HG02943 (cell line): Measurements from ENCODE around the gene BHLHE23.
"Not testable (repeated sequence)": the region's sequence is repeated elsewhere in the genome, so short reads cannot be mapped to it uniquely, and the experiment has no call there.

ENCODE experiments used
- ATAC-seq: cut with Tn5 transposase; IDR thresholded peaks from one replicate; pipeline ENCODE4 v1.9.1; 2021; ENCODE audit warnings: mild to moderate bottlenecking, low read depth, moderate library complexity; ENCODE audit not compliant: unreplicated experiment

Gene BHLHE23

DNA sequence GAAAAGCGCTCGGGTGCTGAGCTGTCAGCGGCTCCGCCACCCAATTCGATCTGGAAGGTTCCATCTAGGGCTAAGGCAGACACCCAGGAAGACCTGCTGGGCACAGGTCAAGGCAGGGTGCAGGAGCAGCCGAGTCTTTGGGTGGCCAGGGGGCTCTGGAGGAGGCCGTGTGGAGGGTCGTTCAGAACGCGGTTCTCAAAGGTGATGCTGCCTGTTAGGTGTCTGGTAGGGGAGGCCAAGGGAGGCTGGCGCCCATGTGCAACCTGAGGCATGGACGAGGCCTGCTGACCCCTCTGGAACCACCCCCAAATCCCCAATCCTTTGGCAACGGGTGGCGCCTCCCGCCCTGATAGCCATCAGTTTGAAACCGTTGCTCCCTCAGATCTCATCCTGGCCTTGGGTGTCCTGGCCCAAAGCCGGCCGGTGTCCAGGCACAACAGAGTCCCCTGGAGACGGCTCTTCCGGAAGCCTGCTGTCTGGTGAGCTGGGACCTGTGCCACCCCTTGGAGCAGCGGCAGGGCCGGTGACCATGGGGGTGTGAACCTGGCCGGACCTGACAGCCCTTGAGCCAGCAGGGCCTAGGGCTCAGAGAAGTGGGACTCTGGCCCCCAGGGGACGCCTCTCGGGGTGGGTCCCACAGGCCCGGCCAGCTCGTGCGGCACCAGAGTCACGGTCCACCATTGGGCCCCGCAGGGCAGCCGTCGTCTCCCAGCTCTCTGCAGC, 43.7 kb downstream of the BHLHE23 start:
- ATAC-seq = no peak

- ATAC-seq = no peak
Measured at GRCh38 chr20:62962221-62962879, 44.4 kb downstream of the BHLHE23 start.

DNA sequence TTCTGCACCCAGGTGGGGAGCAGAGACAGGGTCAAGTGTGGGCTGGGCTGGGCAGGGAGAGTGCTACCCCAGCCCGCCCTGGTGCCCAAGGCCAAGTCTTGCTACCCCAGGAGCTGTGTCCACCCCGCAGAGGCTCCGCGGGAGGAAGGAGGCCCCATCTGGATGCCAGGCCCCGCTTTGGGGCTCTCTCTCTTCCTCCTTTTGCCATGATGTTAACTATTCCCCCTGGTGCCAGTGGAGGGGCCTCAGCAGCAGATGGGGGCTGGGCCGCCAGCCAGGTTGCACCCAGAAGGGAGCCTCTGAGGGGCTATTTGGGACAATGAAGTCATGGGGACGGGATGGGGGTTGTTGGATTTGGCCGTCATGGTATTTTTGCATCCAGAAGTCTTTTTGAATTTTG, 45.0 kb downstream of the BHLHE23 start:
- no peak for ATAC-seq

DNA sequence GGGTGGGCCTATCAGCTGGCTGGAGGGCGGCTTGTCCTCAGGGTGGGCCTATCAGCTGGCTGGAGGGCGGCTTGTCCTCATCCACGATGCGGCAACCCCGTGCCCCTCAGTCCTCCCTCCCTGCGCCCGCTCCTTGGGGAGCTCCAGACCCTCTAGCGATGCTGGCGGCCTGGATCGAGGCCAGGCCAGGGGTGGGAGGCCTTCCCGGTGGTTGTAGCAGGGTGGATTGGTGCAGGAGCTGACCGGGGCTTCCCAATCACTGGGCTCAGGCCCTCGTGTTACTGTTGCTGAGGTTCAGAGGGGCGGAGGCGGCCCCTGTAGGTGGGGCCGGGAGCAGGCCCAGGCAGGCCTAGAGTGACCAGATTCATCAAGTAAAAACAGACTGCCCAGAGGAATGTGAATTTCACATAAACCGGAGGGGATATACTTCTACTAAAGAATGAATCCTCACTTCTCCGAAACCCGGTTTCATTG, 45.4 kb downstream of the BHLHE23 start:
- ATAC-seq = no peak

DNA sequence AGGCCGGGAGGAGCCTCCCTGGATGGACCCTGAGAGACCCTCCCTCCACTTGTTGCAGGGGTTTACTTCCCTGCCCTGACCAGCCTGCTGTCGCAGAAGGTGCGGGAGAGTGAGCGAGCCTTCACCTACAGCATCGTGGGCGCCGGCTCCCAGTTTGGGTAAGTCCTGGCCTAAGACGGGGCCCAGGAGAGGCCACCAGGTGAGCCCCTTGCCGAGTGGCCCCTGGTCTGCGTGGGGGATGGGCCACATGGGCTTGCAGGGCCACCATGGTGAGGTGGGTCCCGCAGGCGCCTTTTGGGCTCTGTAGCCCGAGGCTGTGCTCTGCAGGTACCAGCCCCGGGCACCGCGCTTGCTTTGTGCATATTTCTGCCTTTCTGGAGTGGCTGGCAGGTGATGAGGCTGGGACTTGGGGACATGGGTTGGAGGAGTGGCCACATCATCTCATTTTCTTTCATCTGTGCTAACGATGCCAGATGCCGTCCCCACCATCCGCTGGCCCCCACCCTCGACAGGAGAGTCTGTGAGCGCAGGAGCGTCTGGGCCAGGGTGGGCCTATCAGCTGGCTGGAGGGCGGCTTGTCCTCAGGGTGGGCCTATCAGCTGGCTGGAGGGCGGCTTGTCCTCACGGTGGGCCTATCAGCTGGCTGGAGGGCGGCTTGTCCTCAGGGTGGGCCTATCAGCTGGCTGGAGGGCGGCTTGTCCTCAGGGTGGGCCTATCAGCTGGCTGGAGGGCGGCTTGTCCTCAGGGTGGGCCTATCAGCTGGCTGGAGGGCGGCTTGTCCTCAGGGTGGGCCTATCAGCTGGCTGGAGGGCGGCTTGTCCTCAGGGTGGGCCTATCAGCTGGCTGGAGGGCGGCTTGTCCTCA, 46.1 kb downstream of the BHLHE23 start:
- ATAC-seq = not testable (repeated sequence)

GRCh38 chr20:62959998-62960436, 46.7 kb downstream of the BHLHE23 start:
- ATAC-seq = no peak

GRCh38 chr20:62959101-62959971, 47.4 kb downstream of the BHLHE23 start:
- ATAC-seq = no peak

GRCh38 chr20:62958388-62959100, 48.2 kb downstream of the BHLHE23 start:
- ATAC-seq = no peak

- ATAC-seq = no peak
Measured at GRCh38 chr20:62957136-62958117, 49.3 kb downstream of the BHLHE23 start.

DNA sequence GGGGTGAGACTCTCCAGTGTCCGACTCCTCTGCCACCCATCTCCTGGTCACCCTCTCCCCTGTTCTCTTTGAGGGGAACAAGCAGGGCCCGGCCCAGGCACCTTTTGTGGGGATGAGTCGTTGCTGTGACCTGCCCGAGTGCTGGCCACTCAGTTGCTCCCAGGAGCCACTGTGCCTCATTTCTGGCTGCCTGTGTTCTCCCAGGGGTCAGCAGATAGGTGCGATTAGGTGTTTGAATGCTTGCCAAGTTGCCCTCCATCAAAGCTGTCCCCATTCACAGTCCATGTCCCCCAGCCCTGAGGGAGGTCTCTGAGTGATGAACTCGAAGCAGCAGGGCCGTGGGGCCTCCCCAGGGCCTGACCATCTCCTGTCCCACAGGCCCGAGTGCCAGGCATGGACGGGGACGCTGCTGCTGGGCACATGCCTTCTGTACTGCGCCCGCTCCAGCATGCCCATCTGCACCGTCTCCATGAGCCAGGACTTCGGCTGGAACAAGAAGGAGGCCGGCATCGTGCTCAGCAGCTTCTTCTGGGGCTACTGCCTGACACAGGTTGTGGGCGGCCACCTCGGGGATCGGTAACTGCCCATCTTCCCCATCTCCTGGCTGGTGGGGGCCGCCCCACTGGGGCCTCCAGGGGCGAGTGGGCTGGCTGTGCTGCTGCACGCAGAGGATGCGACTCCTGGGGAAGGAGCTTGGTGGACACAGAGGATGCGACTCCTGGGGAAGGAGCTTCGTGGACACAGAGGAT, 50.2 kb downstream of the BHLHE23 start:
- no peak for ATAC-seq
